Hematopoietic multipotent progenitor cell treated with erythropoietin and hydrocortisone succinate and interleukin-3 and kit ligand, for 17 days (in vitro differentiated cells): ENCODE results near the gene SORCS2.

ENCODE experiments used
- DNase-seq: peaks from one replicate; pipeline ENCODE4 v3.0.0-alpha.2; 2015; ENCODE audit warnings: low spot score

Gene SORCS2

GRCh38 chr4:7415927-7416686, 223.8 kb downstream of the SORCS2 start:
- DNase-seq, result no peak

DNA sequence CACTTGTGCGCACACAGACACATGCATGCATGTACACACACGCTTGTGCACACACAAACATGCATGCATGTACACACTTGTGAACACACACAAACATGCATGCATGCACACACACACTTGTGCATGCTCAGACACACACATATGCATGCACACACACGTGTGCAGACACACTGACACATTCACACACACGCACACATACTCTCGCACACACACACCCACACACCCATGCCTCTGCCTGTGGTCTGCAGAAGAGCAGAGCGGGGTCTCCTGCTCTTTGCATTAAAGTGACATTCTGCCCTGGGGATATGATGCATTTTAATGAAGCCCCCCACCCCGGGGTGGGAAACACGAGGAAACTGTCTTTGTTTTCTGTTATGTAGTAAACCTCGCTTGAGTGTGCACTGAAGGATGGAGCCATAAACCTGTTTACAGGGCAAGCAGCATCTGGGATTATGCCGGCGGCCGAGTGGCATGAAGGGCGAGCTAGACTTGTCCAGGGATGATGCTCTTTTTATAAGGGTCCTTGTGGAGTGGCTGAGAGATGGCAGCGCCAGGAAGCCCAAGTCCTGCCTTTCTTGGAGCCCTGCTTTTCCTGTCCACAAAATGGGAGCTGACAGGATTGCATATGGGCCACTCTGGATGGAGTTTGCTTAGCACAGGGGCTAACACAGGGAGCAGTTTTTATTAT, 224.6 kb downstream of the SORCS2 start:
- DNase-seq, result no peak

GRCh38 chr4:7417639-7418038, 225.3 kb downstream of the SORCS2 start:
- no peak for DNase-seq

DNA sequence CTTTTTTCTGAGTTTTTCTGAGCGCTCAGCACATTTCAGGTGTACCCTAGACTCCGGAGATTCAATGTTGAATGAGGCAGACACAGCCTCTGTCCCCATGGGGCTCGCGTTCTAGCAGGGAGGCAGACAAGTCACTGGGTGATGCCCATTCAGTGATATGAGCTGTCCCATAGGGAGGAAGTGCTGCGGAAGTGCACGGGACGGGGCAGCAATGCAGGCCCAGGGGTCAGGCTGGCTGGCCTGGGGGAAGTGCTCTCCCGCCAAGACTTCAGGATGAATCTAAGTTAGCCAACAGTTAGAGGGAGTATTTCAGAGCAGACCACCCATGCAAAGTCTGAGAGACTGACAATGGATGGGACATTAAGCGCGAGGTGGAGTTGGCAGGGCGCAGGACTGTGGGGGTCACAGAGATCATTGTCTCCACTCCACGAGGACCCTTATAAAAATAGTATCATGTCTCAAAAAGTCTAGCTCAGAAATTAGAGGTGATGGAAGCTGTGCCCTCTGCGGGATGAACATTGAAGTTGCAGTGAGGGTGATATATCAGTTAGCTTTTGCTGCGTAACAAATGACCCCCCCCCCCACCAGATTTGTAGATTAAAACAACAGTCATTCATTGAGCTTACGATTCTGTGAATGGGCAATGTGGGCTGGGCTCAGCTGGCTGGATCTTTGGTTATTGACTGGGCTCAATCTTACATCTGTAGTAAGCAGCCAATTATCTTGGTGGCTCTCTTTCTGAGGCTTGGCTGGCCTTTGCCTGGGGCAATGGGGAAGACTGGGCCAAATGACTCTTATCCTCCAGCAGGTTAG, 226.0 kb downstream of the SORCS2 start:
- DNase-seq, result no peak

DNA sequence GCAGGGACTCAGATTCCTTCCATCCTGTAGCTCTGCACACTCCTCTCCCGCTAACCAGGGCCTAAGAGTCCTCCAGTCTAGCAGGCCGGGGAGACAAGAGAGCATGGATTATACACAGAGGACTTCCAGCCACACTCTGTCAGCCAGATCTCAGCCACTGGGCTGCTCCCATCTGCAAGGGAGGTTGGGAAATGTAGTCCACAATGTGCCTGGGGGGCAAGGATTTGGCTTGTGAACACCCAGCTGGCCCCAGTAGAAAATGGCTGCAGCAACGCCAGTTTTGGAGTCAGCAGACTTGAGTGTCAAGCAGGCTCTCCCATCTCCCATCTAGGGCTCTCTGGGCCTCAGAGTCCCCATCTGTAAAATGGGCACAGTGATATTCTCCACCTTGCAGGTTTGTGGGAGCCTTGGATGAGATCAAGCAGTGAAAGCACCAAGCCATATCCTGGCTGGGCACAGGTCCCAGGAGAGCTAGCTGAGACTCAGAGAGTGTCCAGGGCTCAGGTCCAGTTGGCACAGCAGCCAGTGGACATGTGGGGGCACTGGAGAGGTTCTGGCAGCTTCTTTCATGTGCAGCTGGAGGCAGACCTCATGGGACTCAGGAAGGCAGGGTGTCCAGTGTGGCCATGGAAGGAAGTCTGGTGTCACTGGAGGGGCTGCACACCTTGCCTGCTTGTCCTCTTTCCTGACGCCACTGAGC, 227.8 kb downstream of the SORCS2 start:
- DNase-seq, result no peak

- DNase-seq, result no peak
Observed at GRCh38 chr4:7420661-7421040, 228.3 kb downstream of the SORCS2 start.

DNA sequence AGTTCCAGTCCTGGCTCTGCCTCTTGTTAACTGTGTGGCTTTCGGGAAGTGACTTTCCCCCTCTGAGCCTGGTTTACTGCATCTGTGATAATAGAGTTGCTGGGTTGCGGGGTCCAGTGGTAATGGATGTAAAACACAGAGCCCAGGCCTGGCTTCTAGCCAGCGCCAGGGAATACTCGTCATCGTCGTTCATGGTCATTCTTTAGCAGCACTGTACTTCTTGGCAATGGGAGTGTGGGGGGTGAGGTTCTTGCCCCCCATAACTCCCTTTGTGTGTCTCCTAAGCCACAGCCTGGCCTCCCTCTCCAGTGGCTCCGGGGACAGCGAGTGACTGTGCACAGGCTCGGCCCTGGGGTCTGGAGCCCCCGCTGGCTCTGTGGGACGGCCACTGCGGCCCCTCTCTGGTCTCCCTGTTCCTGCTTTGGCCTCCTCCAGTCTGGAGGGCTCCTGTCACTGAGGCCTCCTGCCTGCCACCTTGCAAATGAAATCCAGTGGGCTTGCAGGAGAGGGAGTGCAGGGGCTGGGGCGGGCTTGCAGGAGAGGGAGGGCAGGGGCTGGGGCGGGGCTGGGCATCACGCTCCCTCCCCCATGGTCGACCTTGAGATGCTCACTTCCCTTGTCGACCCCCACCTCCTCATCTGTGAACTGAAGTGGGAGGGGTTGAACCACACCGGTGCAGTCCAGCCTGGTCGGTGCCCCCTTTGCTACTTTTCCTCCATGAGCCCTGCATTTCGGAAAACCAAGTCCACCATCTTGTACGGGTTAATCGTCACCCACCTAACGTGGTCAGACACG, 229.2 kb downstream of the SORCS2 start:
- no peak for DNase-seq

GRCh38 chr4:7422151-7422897, 230.0 kb downstream of the SORCS2 start:
- no peak for DNase-seq

DNA sequence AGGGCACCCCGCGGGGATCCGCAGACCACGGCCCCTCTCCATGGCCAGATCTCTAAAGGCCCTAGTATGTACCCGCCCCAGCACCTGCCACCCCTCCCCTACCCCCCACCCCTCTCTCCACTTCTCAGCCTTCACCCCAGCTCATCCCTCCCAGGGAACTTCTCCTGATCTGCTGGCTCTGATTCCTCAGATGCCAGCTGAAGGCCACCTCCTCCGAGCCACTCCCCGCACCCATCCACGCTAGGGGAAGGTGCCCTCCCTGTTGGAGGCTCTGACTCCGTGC, 230.5 kb downstream of the SORCS2 start:
- no peak for DNase-seq

DNA sequence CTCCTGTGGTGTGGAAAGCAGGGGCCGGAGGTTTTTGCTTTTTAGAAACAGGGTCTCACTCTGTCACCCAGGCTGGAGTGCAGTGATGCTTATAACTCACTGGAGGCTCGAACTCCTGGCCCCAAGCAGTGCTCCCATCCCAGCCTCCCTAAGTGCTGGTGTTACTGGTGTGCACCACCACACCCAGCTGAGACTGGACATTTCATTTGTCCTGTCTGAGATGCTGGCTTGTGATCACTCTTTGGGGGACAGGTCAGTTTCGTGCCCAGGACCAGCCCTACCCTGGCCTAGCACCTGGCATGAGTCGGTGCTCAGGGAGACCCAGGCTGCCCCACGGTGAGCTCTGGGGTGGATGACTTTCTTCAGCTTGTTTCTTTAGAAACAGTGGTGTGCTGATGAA, 231.1 kb downstream of the SORCS2 start:
- DNase-seq, result no peak

GRCh38 chr4:7423801-7424552, 231.6 kb downstream of the SORCS2 start:
- DNase-seq, result no peak

GRCh38 chr4:7424553-7425111, 232.3 kb downstream of the SORCS2 start:
- no peak for DNase-seq

DNA sequence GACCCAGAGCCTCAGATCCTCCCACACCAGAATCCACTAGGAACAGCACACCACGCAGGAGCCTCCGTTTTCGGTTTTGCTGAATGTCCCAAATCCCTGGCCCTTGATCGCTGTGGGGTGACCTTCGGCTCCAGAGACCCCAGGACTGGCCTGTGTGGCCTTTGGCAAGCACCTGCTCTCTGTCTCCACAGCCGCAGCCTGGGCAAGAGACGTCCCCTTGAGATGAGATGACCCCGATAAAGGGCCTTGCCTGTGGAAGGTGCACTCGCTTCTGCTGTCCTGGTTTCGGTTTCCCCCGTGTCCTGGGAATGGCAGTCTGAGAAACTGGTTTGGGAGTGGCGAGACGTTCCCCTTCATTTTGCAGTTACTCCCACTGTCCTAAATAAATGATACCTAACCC, 232.8 kb downstream of the SORCS2 start:
- DNase-seq, result no peak

- no peak for DNase-seq
Observed at GRCh38 chr4:7425591-7426468, 233.5 kb downstream of the SORCS2 start.

DNA sequence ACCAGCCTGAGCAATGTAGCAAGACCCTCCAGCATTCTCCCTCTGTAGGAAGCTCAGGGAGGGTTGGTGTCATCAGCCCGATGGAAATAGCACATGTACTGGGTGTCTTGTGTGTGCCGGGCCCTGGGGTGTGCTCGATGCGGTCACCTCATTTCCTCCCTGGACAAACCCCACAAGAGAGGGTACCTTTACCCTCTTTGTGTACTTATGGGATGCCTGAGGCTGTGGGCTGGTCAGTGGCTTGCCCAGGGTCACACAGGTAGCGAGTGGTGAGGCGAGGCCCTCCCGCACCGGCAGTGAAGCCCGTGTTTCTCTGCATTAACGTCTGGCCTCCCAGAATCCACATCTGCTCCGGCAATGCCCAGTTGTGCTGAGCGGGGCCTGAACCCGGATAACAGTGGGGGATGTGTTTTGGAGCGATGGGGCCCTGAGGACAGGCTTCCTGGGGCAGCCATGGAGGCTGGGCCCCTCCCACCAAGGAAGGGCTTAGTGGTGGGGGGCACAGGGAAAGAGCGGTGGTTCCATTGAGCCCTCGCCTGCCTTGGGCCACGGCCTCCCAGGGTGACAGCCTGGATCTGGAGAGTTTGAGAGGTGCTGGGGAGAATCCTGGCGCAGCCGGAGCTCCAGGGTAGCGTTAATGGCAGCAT, 234.3 kb downstream of the SORCS2 start:
- DNase-seq, result no peak

DNA sequence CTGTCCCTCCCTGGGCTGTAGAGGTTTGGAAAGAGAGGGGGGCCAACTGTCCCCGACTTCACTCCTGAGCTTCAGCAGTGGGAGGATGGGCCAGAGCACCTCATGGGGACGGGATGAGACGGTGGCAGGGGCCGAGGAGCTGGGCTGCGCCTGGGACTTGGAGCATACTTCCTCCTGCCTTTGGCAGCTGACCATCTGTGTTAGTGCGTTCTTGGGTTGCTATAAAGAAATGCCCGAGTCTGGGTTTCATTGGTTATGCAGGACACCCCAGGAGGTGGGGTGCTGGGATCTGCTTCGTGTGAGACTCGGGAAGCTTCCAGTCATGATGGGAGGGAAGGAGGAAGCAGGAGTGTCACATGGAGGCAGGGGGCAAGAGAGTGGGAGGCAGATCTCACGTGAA, 235.0 kb downstream of the SORCS2 start:
- DNase-seq, result no peak

- no peak for DNase-seq
Observed at GRCh38 chr4:7427831-7428260, 235.5 kb downstream of the SORCS2 start.
